A204.1 (cell line): ENCODE results near the gene CLEC10A.

Source experiments
- FAIRE-seq: peaks from 2 replicates; lab custom pipeline; 2012; peaks lifted over from hg19 to GRCh38; lab: Jason Lieb, UNC

Gene CLEC10A

GRCh38 chr17:7038025-7038862 is 41.8 kb downstream of the CLEC10A start:
- FAIRE-seq = no peak

- FAIRE-seq = peak; percentile 92
Measured at GRCh38 chr17:7035591-7036368, 44.3 kb downstream of the CLEC10A start, which contains the start of gene SLC16A13. TSS of gene SLC16A13 (plus strand) at chr17:7036015. CDS start at chr17:7036383, 368 bp downstream.

- no peak for FAIRE-seq
Measured at GRCh38 chr17:7034955-7035590, 45.0 kb downstream of the CLEC10A start.

- FAIRE-seq = no peak
Measured at GRCh38 chr17:7029659-7030058, 50.4 kb downstream of the CLEC10A start.

- no peak for FAIRE-seq
Measured at GRCh38 chr17:7029096-7029495, 51.0 kb downstream of the CLEC10A start.

GRCh38 chr17:7027335-7027734 is 52.7 kb downstream of the CLEC10A start:
- no peak for FAIRE-seq

GRCh38 chr17:7026471-7027115 is 53.5 kb downstream of the CLEC10A start:
- FAIRE-seq = no peak

- no peak for FAIRE-seq
Measured at GRCh38 chr17:7025245-7025644, 54.8 kb downstream of the CLEC10A start.
